IPS-15b (cell line): ENCODE data around the gene KRTAP10-3.
"Not testable (repeated sequence)": the region's sequence is repeated elsewhere in the genome, so short reads cannot be mapped to it uniquely, and the experiment has no call there.

ENCODE experiments used
- H3K27me3 ChIP-seq: one replicate; pipeline ENCODE4 v1.6.1; 2013; ENCODE audit warnings: low read length; ENCODE audit not compliant: control insufficient read depth, insufficient read depth
- H3K36me3 ChIP-seq: one replicate; pipeline ENCODE4 v1.6.1; 2013; ENCODE audit warnings: low read length; ENCODE audit not compliant: control insufficient read depth, insufficient read depth
- H3K4me1 ChIP-seq: one replicate; pipeline ENCODE4 v1.6.1; 2013; ENCODE audit warnings: mild to moderate bottlenecking, low read length; ENCODE audit not compliant: control insufficient read depth, insufficient read depth
- H3K4me3 ChIP-seq: one replicate; pipeline ENCODE4 v1.5.1; 2013; ENCODE audit warnings: low read depth, low read length
- H3K9ac ChIP-seq: one replicate; pipeline ENCODE4 v1.6.1; 2013; ENCODE audit warnings: low read depth, mild to moderate bottlenecking, low read length
- H3K9me3 ChIP-seq: one replicate; pipeline ENCODE4 v1.6.1; 2013; ENCODE audit warnings: mild to moderate bottlenecking, low read length; ENCODE audit not compliant: control insufficient read depth, insufficient read depth

KRTAP10-3 gene

GRCh38 chr21:44574457-44575306, 16.1 kb upstream of the KRTAP10-3 start:
- H3K9me3 ChIP-seq = no peaks in the 10 kb centered on the region
- H3K36me3 ChIP-seq = no peaks in the 10 kb centered on the region
- no peak overlapping the region for H3K4me3 ChIP-seq
- H3K27me3 ChIP-seq = no peaks in the 10 kb centered on the region
- no peaks in the 10 kb centered on the region for H3K4me1 ChIP-seq
- H3K9ac ChIP-seq = no peak overlapping the region

GRCh38 chr21:44573630-44574456, 15.2 kb upstream of the KRTAP10-3 start, which contains the start of gene KRTAP10-4:
TSS of gene KRTAP10-4 (plus strand) at chr21:44573729. CDS start at chr21:44573759, 30 bp downstream.
- H3K9me3 ChIP-seq, H3K27me3 ChIP-seq, H3K4me1 ChIP-seq, H3K4me3 ChIP-seq, H3K36me3 ChIP-seq, H3K9ac ChIP-seq: not testable (repeated sequence)

GRCh38 chr21:44572959-44573583, 14.5 kb upstream of the KRTAP10-3 start:
- no peaks in the 10 kb centered on the region for H3K27me3 ChIP-seq
- no peaks in the 10 kb centered on the region for H3K36me3 ChIP-seq
- H3K9me3 ChIP-seq = no peaks in the 10 kb centered on the region
- no peak overlapping the region for H3K4me3 ChIP-seq
- H3K9ac ChIP-seq = no peak overlapping the region
- no peaks in the 10 kb centered on the region for H3K4me1 ChIP-seq

GRCh38 chr21:44571844-44572782, 13.5 kb upstream of the KRTAP10-3 start:
- Histone ChIP-seq H3K4me3 (no peak overlapping the region), H3K4me1 (no peaks in the 10 kb centered on the region), H3K9ac (no peak overlapping the region), H3K9me3 (no peaks in the 10 kb centered on the region), H3K27me3 (no peaks in the 10 kb centered on the region), H3K36me3 (no peaks in the 10 kb centered on the region)

GRCh38 chr21:44571296-44571695, 12.7 kb upstream of the KRTAP10-3 start:
- Histone ChIP-seq H3K4me3 (no peak overlapping the region), H3K36me3 (no peaks in the 10 kb centered on the region)

DNA sequence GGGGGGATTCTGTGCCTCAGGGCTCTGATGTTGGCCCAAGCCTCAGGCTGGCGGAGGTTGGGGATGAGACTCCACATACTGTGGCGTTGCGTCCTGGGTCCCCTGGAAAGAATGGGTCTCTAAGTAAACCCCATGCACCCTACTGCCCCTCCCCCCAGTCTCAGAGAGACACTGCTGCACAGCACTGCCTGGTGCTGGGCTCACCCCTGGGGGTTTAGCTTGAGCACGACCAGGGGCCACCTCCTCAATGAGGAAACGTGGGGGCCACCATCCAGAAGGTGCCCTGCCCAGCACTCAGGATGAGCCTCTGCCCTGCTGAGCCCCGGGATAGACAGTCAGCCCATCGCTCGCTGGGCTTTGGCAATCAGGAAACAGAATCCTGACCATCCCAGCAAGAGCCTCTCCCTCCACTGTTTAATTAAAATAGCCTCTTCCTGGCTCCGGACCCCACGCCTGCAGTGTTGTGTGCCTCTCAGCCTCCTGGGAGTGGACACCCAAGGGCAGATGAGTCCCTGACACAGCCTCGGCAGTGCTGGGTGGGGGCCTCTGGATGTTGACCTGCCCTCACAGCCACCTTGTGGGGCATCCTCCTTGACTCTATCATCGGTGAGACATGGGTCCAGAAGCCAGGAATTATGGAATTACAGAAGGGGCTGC, 11.4 kb upstream of the KRTAP10-3 start:
- Histone ChIP-seq H3K9ac (no peak overlapping the region), H3K27me3 (no peaks in the 10 kb centered on the region), H3K4me3 (no peak overlapping the region), H3K4me1 (no peaks in the 10 kb centered on the region), H3K9me3 (no peaks in the 10 kb centered on the region), H3K36me3 (no peaks in the 10 kb centered on the region)

More at GRCh38 chr21:44571296-44571695, 12.7 kb upstream of the KRTAP10-3 start:
- no peaks in the 10 kb centered on the region for H3K4me1 ChIP-seq
- no peak overlapping the region for H3K9ac ChIP-seq
- no peaks in the 10 kb centered on the region for H3K9me3 ChIP-seq
- H3K27me3 ChIP-seq = no peaks in the 10 kb centered on the region

GRCh38 chr21:44568667-44569556, 10.3 kb upstream of the KRTAP10-3 start:
- H3K27me3 ChIP-seq = no peaks in the 10 kb centered on the region
- no peak overlapping the region for H3K9ac ChIP-seq
- no peaks in the 10 kb centered on the region for H3K9me3 ChIP-seq
- no peaks in the 10 kb centered on the region for H3K4me1 ChIP-seq
- no peak overlapping the region for H3K4me3 ChIP-seq
- no peaks in the 10 kb centered on the region for H3K36me3 ChIP-seq

GRCh38 chr21:44568261-44568660, 9.7 kb upstream of the KRTAP10-3 start:
- H3K9ac ChIP-seq = no peak overlapping the region
- H3K4me3 ChIP-seq = no peak overlapping the region
- no peaks in the 10 kb centered on the region for H3K4me1 ChIP-seq
- no peaks in the 10 kb centered on the region for H3K9me3 ChIP-seq
- H3K36me3 ChIP-seq = no peaks in the 10 kb centered on the region
- no peaks in the 10 kb centered on the region for H3K27me3 ChIP-seq

DNA sequence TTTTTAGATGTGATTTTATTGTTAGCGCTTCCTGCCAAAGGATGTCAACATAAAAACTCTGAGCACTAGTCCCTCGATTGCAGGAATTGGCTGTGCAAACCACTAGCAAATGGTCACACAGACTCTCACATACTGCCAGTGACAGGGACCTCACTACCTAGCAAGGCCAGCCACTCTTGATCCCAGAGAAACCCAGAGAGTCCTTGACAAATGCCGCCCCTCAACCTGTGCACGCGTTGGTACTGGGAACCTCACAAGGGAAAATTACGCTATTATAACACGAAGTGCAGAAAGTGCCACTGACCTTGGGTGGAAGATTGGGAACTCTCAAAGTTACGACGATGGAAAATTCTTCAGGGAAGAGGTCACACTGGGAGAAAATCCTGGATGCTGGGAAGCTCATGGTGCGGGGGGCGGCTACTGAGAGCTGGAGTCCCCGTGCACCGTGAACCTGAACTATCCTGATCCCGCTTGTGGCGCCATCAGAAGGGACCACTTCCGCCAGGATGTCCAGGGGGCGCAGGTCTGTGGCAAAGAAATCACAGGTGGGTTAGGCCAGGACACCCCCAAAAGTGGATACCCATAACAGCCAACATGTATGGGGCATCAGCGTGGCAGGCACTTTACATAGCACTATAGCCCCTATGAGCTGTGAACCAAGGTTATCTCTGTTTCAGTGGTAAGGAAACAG, 9.0 kb upstream of the KRTAP10-3 start:
- Histone ChIP-seq H3K27me3 (no peaks in the 10 kb centered on the region), H3K36me3 (no peaks in the 10 kb centered on the region), H3K9ac (no peak overlapping the region), H3K4me1 (no peaks in the 10 kb centered on the region), H3K9me3 (no peaks in the 10 kb centered on the region), H3K4me3 (no peak overlapping the region)
